ENCODE data around the gene ADCY10.
"Not testable (repeated sequence)": the region's sequence is repeated elsewhere in the genome, so short reads cannot be mapped to it uniquely, and the experiment has no call there.

Gene ADCY10, protein sequence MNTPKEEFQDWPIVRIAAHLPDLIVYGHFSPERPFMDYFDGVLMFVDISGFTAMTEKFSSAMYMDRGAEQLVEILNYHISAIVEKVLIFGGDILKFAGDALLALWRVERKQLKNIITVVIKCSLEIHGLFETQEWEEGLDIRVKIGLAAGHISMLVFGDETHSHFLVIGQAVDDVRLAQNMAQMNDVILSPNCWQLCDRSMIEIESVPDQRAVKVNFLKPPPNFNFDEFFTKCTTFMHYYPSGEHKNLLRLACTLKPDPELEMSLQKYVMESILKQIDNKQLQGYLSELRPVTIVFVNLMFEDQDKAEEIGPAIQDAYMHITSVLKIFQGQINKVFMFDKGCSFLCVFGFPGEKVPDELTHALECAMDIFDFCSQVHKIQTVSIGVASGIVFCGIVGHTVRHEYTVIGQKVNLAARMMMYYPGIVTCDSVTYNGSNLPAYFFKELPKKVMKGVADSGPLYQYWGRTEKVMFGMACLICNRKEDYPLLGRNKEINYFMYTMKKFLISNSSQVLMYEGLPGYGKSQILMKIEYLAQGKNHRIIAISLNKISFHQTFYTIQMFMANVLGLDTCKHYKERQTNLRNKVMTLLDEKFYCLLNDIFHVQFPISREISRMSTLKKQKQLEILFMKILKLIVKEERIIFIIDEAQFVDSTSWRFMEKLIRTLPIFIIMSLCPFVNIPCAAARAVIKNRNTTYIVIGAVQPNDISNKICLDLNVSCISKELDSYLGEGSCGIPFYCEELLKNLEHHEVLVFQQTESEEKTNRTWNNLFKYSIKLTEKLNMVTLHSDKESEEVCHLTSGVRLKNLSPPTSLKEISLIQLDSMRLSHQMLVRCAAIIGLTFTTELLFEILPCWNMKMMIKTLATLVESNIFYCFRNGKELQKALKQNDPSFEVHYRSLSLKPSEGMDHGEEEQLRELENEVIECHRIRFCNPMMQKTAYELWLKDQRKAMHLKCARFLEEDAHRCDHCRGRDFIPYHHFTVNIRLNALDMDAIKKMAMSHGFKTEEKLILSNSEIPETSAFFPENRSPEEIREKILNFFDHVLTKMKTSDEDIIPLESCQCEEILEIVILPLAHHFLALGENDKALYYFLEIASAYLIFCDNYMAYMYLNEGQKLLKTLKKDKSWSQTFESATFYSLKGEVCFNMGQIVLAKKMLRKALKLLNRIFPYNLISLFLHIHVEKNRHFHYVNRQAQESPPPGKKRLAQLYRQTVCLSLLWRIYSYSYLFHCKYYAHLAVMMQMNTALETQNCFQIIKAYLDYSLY (N-terminal part only)

DNA sequence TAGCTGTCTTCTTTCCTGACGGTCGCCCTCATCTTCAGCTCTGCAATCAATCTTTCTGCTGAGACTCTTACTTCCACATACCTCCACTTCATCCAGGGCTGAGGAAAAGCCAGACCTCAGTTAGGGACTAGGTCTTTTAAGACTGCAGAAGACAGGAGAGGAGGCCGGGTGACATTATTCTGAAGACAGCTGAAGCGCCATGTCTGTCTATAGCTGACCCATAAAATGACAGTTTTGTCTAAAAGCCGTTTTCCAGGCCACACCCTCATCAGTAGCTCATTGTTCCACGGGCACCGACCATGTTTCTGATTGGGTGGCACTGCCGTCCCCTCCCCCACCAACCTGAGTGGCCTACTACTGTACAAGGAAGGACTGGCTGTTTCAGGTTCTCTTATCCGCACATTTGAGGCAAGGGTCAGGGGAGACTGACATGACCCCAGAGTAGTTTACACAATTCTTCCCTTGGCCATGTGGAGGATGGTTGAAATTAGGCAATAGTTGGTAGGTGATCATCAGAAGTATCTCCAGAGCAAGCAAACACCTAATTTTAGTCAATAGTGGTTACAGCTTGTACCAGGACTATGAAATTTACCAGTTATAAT, at the start of gene ADCY10:
ADCY10 (minus strand) TSS at position 240 of the 602 bp plus-strand sequence. CDS start 8,994 bp downstream, outside the sequence.
- DNase-seq: no peak

DNA sequence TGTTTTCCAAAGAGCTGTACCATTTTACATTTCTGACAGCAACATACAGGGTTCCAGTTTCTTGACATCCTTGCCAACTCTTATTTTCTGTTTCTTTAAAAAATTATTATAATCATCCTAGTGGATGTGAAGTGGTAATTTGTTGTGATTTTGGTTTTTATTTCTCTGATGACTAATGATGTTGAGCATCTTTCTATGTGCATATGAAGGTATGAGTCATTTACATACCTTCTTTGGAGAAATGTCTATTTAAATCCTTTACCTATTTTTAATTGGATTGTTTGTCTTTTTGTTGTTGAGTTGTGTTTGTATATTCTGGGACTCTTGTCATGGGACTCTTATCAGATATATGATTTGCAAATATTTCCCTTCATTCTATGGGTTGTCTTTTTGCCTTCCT, 43.8 kb upstream of the ADCY10 start:
- no peak for DNase-seq

DNA sequence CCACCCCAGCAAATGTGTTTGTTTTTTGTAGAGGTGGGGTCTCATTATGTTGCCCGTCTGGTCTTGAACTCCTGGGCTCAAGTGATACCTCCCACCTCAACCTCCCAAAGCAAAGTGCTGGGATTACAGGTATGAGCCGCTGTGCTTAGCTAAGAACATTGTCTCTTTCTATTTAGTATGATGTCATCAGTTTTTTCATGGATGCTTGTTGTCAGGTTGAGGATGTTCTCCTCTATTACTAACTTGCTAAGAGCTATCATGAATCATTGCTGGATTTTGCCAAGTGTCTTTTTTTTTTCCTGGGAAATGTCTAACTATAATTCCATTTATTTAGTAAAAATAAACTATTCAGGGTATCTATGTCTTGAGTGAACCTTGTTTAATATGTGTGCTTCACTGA, 42.0 kb upstream of the ADCY10 start:
- no peak for DNase-seq

DNA sequence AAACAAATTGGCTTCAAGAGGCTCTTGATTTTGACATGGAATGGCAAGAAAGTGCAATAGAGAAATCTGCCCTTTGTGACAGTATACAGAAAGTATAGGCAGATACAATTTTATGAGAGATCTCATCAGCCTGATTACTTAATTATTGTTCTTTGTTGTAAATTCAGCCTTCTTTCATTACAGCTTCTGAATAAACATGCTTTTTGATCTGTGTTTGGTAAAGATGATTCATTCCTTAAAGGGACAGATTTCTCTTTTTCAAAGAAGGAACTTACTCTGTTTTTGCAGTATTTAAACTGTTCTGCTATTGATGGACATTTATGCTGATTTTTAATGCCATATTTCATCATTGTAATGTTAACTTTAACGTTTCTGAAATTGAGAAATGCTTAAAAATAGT, 36.6 kb upstream of the ADCY10 start:
- DNase-seq: no peak

DNA sequence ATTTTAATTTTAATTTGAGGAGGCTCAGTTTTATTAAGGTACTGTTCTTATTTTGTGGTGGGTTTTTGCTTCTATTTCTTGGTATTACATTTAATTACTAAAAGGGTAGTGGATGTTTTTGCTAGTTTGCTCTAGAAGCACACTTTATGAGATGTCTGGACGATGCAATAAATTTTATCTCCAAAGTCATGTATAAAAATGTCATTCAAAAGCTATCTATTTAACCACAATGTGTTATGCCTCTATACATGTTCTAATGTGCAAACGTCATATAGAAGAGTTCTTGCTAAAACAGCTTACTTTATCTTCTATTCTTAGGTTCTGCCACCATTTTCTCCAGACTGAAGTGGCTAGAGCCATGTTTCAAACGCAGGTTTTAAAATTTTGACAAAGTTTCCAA, 35.9 kb upstream of the ADCY10 start:
- DNase-seq: no peak

DNA sequence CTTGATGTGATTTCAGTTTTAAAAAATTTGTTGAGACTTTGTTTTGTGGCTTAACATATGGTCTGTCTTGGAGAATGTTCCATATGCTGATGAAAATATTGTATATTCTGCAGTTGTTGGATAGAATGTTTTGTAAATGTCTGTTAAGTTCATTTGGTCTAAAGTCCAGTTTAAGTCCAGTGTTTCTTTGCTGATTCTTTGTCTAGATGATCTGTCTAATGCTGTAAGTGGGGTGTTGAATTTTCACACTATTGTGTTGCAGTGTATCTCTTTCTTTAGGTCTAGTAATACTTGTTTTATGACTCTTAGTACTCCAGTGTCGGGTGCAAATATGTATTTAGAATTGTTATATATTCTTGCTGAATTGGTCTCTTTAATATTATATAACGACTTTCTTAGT, 33.8 kb upstream of the ADCY10 start:
- DNase-seq: no peak

DNA sequence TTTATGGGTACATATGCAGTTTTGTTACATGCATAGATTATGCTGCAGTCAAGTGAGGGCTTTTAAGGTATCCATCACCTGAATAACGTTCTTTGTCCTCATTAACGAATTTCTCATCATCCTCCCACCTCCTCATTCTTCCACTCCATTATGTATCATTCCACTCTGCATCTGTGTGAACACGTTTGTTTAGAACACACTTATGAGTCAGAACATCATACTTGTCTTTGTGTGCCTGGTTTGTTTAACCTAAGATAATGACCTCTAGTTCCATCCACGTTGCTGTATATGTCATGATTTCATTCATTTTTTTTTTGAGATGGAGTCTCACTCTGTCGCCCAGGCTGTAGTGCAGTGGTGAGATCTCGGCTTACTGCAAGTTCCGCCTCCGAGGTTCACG, 29.6 kb upstream of the ADCY10 start:
- no peak for DNase-seq

DNA sequence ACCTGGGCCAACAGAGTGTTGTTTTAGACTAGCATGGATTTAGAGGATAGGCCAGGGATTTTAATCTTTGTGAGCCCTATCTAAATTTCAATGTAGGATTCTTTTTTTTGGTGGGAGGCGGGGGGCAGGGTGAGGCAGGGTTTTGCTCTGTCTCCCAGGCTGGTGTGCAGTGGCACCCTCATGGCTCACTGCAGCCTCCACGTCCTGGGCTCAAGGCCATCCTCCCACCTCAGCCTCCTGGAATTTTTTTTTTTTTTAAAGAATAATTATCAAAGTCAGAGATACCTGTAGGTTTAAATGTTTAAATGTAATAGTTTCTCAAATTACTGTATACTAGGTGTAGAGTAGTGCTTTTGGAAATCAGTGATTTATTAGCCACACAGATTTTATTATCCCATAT, 26.3 kb upstream of the ADCY10 start:
- DNase-seq: no peak

DNA sequence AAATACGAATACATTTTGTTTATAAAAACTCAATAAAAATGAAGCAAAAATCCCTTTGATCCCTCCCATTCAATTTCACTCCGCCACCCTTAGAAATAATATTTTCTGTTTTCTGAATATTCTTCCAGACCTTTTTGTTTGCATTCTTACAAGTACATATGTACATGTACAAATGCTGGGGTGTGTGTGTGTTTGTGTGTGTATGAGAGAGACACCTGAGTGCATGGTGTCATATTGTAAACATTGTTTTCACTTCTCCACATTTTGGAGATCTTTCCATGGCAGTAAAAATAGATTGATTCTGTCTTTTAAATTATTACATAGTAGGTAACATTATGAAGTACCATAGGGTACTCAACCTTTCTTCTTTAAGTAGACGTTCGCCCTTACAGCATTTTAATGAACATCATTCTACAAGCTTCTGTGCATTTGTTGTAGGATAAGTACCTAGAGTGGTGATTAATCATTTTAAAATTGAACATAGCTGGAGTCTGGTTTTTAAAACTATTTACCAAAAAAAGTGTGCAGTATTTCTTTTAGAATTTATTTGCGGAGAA, 24.2 kb upstream of the ADCY10 start:
- peak in 1 of 2 experiments; percentile 20 for DNase-seq

DNA sequence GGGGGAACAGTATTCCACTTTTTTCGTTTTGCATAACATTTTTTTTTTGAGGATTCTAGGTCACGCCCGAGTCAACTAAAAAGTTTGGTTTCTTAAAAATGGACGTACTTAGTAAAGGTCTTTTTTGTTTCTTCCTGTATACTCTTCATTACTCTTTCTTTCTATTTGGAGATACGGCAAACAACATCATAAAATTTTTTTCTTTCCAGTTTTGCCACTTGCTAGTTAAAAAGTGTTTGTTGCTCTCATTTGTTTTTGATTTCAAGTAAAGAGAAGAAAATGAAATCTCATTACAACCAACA, 23.7 kb upstream of the ADCY10 start:
- no peak for DNase-seq

DNA sequence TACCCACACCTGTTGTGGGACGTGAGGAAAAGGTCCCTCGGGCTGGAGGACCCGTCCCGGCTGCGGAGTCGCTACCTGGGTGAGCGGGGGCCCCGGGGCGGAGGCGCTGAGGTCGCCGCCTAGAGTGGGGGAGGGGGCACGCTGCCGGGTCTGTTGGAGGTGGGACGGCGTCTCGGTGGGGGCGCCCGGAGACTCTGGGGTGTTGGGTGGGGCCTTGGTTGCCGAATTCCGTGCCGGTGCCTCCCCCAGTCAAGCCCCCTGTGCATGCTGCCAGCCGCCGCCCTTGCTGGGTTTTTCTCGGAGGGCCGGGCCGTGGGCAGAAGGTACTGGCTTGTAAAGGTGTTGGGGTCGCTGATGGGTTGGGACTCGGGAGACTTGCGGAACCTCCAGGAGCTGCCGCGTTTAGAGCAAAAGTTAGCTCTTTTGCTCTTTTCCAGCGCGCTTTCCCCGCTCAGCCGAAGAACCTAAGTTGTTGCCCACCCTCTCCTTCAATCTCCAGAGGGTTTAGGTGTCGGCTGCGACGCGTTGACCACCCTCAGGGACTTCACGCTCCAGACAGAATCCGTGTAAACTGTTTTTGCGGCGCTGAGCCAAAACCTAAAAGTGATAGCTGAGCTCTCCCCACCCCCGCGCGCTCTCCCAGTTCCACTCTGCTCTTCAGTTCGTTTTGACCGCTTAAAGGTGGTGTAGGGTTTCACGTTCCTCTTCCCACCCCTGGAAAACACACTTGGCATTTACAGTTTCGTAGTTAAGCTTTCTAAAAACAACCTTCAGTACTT, 23.2 kb upstream of the ADCY10 start, which contains the start of gene MPC2:
MPC2 (minus strand) TSS at position 143 of the 779 bp plus-strand sequence. CDS start 1,231 bp downstream, outside the sequence.
- peak; percentile 45 to 70 for DNase-seq

DNA sequence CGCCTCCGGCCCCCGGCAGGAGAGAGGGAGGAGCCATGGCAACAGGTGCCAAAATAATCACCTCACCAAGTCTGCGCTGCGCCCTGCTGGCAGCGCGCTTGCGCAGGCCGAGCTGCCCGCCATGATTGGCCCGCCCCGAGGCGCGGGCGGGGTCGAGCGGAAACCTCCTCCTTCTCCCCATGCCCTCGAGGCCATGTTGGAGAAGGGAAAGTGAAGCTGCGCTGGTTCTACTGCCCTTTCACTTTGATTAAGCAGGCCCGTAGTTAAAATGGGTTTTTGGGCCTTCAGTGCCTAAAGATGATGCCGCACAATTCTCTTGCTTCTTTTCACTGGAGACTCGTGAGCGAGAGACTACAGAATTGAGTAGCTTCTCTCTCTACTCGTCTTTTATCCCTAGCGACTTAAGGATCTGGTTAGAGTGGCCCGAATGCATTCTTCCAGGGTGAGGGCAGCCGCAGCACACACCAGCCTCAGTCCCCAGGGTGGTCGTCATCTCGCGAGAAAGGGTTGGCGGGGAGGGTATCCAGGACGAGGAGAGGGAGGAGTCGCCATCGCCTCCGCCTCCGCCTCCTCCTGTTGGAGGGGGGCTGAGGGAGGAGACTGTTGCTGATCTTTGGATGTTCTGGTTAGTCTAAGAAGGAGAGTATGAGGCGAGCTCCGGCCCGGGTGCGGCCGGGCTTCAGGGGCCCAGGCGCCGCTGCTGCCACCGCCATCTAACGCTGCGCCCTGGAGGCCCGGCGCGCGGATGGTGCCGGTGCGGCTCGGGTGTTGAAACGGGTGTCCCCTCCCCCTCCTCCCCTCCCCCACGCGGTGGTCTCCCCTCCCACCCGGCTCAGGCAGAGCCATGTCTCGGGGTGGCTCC, 22.4 kb upstream of the ADCY10 start, which contains the start of gene DCAF6:
DCAF6 (plus strand) TSS at position 616 of the 862 bp plus-strand sequence; CDS start at position 845, 229 bp downstream.
- DNase-seq: peak; percentile 99

DNA sequence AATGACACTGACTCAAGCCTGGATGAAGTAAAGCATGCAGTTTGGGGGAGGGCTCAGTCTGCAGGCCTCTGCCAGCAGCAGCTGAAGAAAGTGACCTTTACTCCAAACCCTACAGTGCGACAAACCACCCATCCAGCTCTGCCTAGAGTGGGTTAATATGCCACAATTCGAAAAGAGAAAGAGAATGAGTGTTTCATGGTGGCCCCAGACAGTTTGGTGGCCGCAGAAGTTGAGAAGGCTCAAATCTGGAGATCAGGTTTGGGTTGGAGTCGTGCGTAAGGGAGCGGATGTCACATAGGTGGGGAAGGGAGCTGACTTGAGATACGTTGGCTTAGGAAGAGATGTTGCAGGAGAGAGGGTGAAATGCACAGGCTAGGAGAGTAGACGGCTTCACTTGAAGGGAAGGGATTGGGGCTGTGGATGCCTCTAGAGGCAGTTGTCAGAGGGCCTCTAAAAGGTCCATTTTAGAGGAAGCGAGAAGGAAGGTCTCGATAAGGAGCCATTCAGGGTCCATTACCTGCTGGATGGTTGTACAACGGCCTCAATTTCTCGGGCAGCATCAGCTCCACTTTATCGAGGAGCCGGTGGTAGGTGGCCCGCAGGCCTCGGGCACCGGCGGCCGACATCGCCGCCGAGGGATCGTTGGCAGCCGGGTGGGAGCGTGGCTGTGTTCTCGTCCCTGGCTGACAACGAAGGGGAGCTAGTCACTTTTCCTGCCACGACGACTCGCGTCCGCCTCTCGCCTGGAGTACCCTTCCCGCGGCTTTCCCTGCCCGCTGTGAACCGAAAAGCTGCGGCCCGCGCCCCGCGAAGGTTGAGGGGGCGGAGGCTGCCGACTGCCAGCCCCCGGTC, 21.5 kb upstream of the ADCY10 start:
- DNase-seq: peak; percentile 43 to 59

DNA sequence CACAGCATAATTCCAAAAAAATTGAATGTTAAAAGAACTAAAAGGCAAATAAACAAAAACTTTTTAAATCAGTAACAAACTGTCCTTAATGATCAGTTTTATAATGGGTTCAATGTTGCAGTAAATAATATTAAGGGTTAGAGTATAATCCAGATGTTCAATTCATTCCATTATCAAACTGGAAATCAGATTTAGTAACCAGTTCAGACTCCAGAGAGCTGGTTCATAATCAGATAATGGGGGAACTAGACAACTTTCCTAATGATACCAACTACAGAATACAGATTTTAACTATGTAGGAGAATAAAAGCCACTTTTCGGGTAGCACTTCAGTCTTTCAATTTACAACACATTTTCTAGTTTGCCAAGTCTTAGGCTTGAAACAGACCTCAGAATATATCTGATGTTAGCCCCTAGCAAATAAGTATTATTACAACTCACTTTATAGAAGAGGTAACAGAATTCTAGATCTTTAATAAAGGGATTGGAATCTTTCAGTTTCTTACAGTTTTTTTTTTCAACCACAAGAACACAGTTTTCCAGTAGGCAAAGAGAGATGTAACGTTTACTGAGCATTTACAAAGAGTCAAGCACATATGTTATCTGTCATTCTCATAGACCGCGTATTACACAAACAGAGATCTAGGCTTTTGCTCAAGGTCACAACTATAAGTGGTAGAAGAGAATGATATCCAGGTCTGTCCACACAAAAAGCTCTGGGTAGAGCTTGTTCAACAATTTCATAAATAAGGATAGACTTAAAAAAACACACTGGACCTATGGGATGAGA, 20.7 kb upstream of the ADCY10 start:
- DNase-seq: peak in 1 of 2 experiments; percentile 43

DNA sequence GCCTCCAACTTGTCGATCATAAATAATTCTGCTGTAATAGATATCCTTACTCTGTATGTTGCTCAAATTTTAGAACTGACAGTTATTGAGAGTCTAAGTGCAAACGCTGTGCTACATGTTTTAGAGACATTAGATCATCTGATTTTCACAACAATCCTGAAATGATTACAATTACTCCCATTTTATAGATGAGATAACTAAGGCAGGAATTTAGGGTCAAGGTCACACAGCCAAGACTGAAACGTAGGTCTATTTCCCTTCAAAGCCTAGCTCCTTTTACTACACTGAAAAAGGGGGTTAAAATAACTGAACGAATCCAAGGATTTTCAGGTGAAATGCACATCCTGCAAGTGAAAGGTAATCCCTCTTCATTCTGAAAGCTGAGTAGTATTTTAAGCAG, 19.9 kb upstream of the ADCY10 start:
- no peak for DNase-seq

DNA sequence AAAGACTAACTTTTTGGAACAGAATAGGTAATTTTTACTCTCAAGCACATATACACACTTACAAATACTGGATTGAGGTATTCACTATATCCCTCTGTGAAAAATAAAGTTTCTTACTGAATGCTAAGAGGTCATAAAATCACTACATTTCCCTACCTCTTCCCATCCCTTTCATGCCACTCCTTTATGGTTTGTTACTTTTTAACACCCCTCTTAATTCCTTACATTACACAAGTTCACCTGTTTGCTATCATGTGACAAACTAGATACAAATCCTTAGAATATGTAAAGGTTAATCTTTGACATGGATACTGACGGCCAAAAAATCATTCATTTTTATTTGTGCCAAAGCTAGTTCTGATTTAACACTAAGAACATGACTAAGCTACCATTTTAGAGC, 15.8 kb upstream of the ADCY10 start:
- no peak for DNase-seq

DNA sequence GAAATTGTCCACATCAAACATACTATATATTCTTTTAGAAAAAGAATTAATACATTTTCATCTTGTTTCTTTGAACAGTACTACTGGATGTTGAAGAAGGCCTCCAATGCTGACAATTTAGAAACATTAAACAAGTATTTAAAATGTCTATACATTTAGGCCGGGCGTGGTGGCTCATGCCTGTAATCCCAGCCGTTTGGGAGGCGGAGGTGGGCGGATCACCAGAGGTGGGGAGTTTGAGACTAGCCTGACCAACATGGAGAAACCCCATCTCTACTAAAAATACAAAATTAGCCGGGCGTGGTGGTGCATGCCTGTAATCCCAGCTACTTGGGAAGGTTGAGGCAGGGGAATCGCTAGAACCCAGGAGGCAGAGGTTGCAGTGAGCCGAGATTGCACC, 15.0 kb upstream of the ADCY10 start:
- not testable (repeated sequence) for DNase-seq

DNA sequence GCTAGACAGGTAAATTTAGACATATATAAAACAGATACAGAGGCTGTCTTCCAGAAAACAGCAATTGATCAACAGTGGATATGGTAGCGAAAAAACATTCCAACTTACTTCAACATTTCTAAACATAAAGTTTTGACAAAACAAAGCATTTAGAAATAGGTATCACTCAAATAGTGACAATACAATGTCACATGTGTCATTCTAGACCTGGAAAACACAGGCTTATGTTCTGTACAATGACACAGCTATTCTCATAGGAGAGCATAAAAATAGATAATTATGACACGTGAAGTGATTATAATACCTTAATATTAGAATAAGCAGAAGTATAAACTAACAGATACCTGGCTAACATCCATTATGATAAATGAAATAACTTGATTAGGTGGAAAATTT, 14.5 kb upstream of the ADCY10 start:
- no peak for DNase-seq
